ENCODE data around the gene PEX11G. TPM values are rescaled to one million over a fixed set of nuclear protein-coding genes. Genes with fewer than 3 reads are reported as not detected.
A peak's percentile ranks its signal among the peaks of the same experiment; 100 is the strongest.
"Not testable (repeated sequence)": the region's sequence is repeated elsewhere in the genome, so short reads cannot be mapped to it uniquely, and the experiment has no call there.

The PEX11G gene
- total RNA-seq, 1 experiment from 2014 or later, result 2.9 TPM

GRCh38 chr19:7450243-7451223, 38.3 kb downstream of the PEX11G start:
- Histone ChIP-seq H3K4me3 (ENCODE audit: low read depth in 2 of 2, low read length in 2 of 2) (no peak overlapping the region), H3K27ac (ENCODE audit: low read length) (no peak overlapping the region), H3K27me3 (ENCODE audit: control insufficient read depth, insufficient read depth, low read length) (no peaks in the 10 kb centered on the region), H3K36me3 (ENCODE audit: control insufficient read depth, insufficient read depth, low read length) (peaks cover 2% of the 10 kb centered on the region; the same call in 1 of the 2 replicates), H3K9me3 (ENCODE audit: control insufficient read depth, insufficient read depth, low read depth, low read length) (peaks cover 9% of the 10 kb centered on the region; the same call in 1 of the 2 replicates), H3K4me1 (ENCODE audit: control insufficient read depth, insufficient read depth, low read length) (no peaks in the 10 kb centered on the region)
- intact Hi-C loops (cut with micrococcal nuclease; ENCODE audit: unreplicated experiment) (no loop called here), in situ Hi-C loops (cut with HindIII; ENCODE audit: low pct_unique_long_range_greater_than_20kb, low sequenced_read_pairs) (no loop called here)
- ChIA-PET POLR2A (no interaction called here), CTCF (no interaction called here)
- DNase-seq (ENCODE audit: low read depth, low spot score), result peak; percentile 10
- TF ChIP-seq, protein P1, sequence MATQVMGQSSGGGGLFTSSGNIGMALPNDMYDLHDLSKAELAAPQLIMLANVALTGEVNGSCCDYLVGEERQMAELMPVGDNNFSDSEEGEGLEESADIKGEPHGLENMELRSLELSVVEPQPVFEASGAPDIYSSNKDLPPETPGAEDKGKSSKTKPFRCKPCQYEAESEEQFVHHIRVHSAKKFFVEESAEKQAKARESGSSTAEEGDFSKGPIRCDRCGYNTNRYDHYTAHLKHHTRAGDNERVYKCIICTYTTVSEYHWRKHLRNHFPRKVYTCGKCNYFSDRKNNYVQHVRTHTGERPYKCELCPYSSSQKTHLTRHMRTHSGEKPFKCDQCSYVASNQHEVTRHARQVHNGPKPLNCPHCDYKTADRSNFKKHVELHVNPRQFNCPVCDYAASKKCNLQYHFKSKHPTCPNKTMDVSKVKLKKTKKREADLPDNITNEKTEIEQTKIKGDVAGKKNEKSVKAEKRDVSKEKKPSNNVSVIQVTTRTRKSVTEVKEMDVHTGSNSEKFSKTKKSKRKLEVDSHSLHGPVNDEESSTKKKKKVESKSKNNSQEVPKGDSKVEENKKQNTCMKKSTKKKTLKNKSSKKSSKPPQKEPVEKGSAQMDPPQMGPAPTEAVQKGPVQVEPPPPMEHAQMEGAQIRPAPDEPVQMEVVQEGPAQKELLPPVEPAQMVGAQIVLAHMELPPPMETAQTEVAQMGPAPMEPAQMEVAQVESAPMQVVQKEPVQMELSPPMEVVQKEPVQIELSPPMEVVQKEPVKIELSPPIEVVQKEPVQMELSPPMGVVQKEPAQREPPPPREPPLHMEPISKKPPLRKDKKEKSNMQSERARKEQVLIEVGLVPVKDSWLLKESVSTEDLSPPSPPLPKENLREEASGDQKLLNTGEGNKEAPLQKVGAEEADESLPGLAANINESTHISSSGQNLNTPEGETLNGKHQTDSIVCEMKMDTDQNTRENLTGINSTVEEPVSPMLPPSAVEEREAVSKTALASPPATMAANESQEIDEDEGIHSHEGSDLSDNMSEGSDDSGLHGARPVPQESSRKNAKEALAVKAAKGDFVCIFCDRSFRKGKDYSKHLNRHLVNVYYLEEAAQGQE (IDR thresholded peaks at IDR 0.05; ENCODE audit: insufficient read depth in 1 of 2, low read depth in 2 of 2, low read length in 1 of 2), result no peak
- TF ChIP-seq TCF7L2 (IDR thresholded peaks at IDR 0.05; ENCODE audit: low read depth, low read length), result no peak
- no peak for TF ChIP-seq SIN3A (IDR thresholded peaks at IDR 0.05; ENCODE audit: borderline replicate concordance, insufficient read depth, low read depth, low read length)
- TF ChIP-seq, protein P2, sequence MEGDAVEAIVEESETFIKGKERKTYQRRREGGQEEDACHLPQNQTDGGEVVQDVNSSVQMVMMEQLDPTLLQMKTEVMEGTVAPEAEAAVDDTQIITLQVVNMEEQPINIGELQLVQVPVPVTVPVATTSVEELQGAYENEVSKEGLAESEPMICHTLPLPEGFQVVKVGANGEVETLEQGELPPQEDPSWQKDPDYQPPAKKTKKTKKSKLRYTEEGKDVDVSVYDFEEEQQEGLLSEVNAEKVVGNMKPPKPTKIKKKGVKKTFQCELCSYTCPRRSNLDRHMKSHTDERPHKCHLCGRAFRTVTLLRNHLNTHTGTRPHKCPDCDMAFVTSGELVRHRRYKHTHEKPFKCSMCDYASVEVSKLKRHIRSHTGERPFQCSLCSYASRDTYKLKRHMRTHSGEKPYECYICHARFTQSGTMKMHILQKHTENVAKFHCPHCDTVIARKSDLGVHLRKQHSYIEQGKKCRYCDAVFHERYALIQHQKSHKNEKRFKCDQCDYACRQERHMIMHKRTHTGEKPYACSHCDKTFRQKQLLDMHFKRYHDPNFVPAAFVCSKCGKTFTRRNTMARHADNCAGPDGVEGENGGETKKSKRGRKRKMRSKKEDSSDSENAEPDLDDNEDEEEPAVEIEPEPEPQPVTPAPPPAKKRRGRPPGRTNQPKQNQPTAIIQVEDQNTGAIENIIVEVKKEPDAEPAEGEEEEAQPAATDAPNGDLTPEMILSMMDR (IDR thresholded peaks at IDR 0.05), result no peak
- no peak for TF ChIP-seq POLR2AphosphoS5 (IDR thresholded peaks at IDR 0.05; ENCODE audit: low read depth, low read length)
- BruUV-seq (replicated peaks), result no TSS peak
- no peak for ATAC-seq

DNA sequence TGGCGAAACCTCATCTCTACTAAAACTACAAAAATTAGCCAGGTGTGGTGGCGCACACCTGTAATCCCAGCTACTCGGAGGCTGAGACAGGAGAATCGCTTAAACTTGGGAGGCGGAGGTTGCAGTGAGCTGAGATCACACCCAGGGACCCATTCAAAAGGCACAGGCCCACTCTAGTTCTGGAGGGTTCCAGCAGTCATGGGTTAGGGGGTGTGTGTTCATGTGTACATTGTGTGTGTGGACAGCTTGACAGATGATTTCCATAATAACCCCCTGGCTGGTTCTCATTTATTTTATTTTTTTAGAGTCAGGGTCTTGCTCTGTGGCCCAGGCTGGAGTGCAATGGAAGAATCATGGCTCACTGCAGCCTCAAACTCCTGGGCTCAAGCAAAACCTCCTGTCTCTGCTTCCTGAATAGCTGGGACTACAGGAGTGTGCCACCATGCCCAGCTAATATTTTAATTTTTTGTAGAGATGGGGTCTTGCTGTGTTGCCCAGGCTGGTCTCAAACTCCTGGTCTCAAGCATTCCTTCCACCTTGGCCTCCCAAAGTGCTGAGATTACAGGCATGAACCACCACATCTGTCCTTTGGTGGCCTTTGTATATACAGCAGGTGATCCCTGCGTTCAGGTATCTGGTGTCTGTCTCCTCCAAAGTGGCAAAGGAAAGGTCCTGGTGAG, 39.3 kb downstream of the PEX11G start:
- intact Hi-C loops (cut with micrococcal nuclease; ENCODE audit: unreplicated experiment); ATAC-seq; CTCF ChIA-PET; BruUV-seq (replicated peaks); H3K36me3 ChIP-seq (ENCODE audit: control insufficient read depth, insufficient read depth, low read length); H3K4me1 ChIP-seq (ENCODE audit: control insufficient read depth, insufficient read depth, low read length); H3K27ac ChIP-seq (ENCODE audit: low read length); H3K4me3 ChIP-seq (ENCODE audit: low read depth in 2 of 2, low read length in 2 of 2); DNase-seq (ENCODE audit: low read depth, low spot score); H3K27me3 ChIP-seq (ENCODE audit: control insufficient read depth, insufficient read depth, low read length); in situ Hi-C loops (cut with HindIII; ENCODE audit: low pct_unique_long_range_greater_than_20kb, low sequenced_read_pairs); H3K9me3 ChIP-seq (ENCODE audit: control insufficient read depth, insufficient read depth, low read depth, low read length); POLR2A ChIA-PET: not testable (repeated sequence)
